TTC549 (cell line): ENCODE results near the gene ANXA4.
"Not testable (repeated sequence)": the region's sequence is repeated elsewhere in the genome, so short reads cannot be mapped to it uniquely, and the experiment has no call there.

Experiments used
- FAIRE-seq: peaks from 2 replicates; lab custom pipeline; 2012; peaks lifted over from hg19 to GRCh38; lab: Jason Lieb, UNC

ANXA4 gene

GRCh38 chr2:69755862-69756467, 14.0 kb downstream of the ANXA4 start:
- FAIRE-seq: no peak

- FAIRE-seq: no peak
These were observed 20.1 kb downstream of the ANXA4 start for GRCh38 chr2:69762025-69762424.

- FAIRE-seq: no peak
These were observed 20.9 kb downstream of the ANXA4 start for GRCh38 chr2:69762513-69763494.

GRCh38 chr2:69763831-69764230, 21.9 kb downstream of the ANXA4 start:
- not testable (repeated sequence) for FAIRE-seq

GRCh38 chr2:69764286-69765095, 22.6 kb downstream of the ANXA4 start:
- no peak for FAIRE-seq

- FAIRE-seq: no peak
These were observed 23.1 kb downstream of the ANXA4 start for GRCh38 chr2:69765096-69765380.

- no peak for FAIRE-seq
These were observed 24.1 kb downstream of the ANXA4 start for GRCh38 chr2:69766014-69766413.

GRCh38 chr2:69767034-69767433, 25.1 kb downstream of the ANXA4 start:
- no peak for FAIRE-seq

- no peak for FAIRE-seq
These were observed 26.3 kb downstream of the ANXA4 start for GRCh38 chr2:69768235-69768634.

GRCh38 chr2:69768789-69769188, 26.9 kb downstream of the ANXA4 start:
- FAIRE-seq: no peak

GRCh38 chr2:69769272-69769671, 27.3 kb downstream of the ANXA4 start:
- no peak for FAIRE-seq

- no peak for FAIRE-seq
These were observed 28.3 kb downstream of the ANXA4 start for GRCh38 chr2:69770193-69770702.

GRCh38 chr2:69770747-69771146, 28.8 kb downstream of the ANXA4 start:
- no peak for FAIRE-seq

GRCh38 chr2:69771461-69771860, 29.5 kb downstream of the ANXA4 start:
- FAIRE-seq: no peak

- no peak for FAIRE-seq
These were observed 31.3 kb downstream of the ANXA4 start for GRCh38 chr2:69773206-69773605.

- FAIRE-seq: not testable (repeated sequence)
These were observed 32.5 kb downstream of the ANXA4 start for GRCh38 chr2:69774258-69774983.

- no peak for FAIRE-seq
These were observed 33.3 kb downstream of the ANXA4 start for GRCh38 chr2:69774984-69775982.

GRCh38 chr2:69776886-69777785, 35.2 kb downstream of the ANXA4 start:
- FAIRE-seq: no peak

GRCh38 chr2:69777786-69778105, 35.8 kb downstream of the ANXA4 start:
- no peak for FAIRE-seq
